WI38 (cell line): ENCODE measurements around the gene PDPR.
"Not testable (repeated sequence)": the region's sequence is repeated elsewhere in the genome, so short reads cannot be mapped to it uniquely, and the experiment has no call there.

Experiments
- H3K4me3 ChIP-seq: 2 replicates; pipeline ENCODE4 v1.5.1; 2011; ENCODE audit warnings: low read depth, mild to moderate bottlenecking, control low read depth, low read length

Gene PDPR

DNA sequence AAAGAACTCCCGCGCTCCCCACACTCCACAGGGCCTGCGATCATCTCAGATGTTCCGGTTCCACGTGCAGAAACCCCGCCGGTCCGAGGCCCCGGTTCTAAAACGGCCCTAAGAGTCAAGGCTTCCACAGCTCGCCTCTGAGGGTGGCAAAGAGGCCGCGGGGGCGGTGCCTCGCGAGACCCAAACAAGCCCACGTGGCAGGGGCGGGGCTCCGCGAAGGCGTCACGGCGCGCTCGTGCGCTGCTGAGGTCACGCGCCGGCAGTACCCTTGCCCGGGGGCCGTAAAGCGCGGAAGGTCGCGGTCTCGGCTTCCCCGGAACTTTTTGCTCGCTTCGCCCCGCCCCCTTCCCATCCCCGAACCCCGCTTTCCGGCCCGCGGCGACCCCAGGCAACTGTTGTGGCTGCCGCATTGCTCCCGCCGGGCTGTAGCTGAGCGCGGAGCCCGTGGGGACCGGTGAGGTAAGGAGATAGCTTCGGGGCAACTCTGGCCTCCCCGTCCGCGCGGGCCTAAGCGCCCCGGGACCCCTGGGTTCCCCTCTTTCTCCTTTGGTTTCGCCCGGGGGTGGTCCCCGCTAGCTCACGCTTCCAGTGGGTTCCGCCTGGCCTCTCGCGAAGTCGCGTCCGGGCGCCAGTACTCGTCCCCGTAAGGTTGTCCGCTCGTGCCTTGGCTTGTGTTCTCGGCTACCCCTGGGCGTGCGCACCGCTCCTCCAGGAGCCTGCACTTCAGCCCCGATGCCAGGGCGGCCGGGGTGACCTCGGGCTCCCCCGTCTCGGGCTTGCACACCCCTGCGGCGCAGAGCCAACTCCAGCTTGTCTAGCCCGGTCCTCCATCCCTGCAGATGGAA is at the start of gene PDPR:
Gene PDPR, plus strand, starts transcription at position 351 of the 845 bp plus-strand sequence. CDS start 6,161 bp downstream, outside the sequence.
- H3K4me3 ChIP-seq: peak within 1 kb of the TSS; percentile 64

DNA sequence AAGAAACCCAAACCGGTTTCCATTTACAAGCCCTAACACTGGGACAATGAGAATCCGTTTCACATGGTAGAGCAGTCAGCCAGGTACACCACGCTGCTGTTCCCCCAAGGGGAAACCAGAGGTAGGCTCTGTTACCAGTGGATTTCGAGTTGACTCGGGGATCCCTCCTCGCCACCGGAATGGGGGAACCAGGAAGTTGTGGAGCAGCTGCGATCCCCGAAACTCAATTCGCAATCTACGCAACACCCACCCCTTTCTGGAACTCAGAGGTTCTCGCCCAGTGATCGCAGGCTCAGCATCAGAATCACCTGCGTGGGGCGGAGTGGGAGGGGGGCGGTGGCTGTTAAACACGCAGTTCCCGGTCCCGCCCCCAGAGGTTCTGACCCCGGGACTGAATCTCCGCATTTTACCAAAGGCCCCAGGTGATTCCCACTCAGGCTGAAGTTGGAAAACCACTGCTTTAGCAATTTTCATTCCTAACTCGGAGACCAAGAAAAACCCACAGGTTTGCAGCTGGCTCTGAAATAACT is 49.2 kb upstream of the PDPR start:
- H3K4me3 ChIP-seq: peak overlapping the region; percentile 70

DNA sequence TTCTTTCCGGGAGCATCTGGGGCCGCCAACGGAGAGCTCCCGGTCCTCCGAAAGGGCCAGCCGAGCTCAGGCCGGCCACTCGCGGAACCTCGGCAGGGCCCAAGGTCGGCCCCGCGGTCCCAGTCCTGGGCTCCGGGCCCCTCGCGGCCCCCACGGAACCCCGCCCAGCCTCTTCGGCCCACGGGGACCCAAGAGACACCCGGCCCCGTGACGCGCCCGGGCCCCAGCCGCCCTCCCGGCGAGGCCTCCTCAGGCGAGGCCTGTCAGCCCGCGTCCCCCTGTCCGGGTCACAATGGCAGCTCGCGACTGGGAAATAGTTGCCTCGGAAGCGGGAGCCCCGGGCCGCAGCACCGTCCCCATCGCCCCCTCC is 48.8 kb upstream of the PDPR start:
- peak overlapping the region; percentile 70 for H3K4me3 ChIP-seq

DNA sequence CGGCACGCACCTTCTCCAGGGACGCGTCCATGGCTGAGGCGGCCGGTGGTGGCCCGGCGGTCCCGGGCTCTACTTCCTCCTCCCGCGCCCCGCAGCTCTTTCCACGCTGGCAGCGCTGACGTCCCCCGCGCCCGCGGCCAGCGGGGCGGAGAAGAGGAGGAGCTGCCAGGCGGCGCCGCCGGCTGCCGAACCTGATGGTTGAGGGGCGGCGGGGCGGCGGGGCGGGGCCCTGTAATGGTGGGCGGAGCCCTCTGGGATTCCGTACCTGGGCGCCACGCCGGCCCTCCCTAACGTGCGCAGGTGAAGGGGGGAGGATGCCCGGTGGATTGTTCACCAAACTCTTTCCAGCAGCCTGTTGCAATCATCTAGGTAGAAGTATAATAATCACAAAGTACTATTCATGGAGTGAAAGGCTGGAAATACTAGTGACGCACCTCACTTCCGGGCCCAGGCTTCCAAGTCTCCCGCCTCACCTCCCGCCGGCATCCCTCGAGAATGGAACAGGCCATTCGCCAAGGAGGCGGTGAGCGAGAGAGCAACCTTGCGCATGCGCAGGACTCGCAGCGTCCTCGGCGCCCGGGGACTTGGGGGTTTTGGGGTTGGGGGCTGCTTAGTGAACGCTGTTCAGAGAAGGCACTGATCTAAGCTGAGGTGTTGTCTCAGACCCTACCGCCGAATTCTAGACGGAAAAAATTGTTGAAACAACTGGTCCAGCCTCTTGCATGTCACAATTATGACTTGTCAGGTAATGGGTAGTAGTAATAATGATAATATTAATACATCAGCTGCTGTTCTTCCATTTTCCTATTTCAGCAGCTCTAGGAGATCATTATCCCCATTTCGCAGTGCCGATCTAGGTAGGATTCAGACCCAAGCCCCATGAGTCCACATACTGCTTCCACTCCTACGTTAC is 48.1 kb upstream of the PDPR start:
- H3K4me3 ChIP-seq: peak overlapping the region; percentile 70

- not testable (repeated sequence) for H3K4me3 ChIP-seq
These were observed 47.4 kb upstream of the PDPR start for GRCh38 chr16:70066751-70067150.

DNA sequence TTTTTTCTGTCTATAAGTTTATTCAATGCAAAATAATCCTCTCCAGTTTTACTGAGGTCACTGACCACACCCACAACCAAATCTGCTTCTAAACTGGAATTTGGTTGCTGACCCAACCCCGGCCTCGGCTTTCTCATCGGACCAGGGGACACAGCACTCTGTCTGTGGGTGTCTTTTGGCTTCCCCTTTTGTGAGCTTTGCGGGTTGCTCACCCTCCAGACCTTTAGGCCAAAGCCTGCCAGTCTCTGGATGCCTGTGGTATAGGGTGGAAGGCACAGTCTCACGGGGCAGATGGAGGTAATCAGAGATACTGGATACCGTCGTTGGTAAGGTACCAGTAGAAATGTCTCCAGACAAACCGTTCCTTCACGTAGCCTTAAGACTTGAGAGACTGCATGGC is 35.1 kb upstream of the PDPR start:
- not testable (repeated sequence) for H3K4me3 ChIP-seq

DNA sequence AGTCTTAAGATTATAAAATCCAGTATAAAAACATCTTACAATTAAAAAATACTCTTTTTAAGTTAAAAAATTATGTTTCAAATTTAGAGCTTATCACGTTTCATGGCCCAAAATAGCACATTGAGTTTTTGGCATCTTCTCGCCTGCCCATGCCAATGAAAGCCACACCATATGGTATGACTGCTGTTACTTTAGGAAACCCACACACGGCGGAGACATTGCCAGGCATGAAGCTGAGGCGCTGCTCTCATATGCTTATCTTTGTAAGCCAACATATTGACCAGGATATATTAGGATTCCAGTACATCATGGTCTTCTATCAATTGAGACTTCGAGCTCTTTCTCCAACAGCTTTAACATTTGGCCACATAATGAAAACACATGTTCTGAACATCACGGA is 32.9 kb upstream of the PDPR start:
- H3K4me3 ChIP-seq: not testable (repeated sequence)

DNA sequence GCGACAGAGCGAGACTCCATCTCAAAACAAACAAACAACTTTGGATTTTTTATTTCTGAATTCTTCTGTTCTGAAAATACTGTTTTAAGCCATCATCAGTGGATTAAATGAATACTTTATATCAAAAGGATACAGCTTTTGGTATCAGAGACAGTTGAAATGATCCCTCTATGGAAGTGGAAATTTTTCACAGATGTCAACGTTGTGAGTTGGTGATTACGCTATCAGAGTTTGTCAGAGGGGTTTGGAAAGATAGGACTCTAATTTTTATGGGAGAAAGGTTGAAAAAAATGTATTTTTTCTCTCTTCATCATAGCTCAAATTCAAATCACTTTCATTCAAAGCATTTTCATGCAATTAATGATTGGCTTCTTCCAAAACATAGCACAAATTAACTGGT is 30.2 kb upstream of the PDPR start:
- H3K4me3 ChIP-seq: not testable (repeated sequence)

DNA sequence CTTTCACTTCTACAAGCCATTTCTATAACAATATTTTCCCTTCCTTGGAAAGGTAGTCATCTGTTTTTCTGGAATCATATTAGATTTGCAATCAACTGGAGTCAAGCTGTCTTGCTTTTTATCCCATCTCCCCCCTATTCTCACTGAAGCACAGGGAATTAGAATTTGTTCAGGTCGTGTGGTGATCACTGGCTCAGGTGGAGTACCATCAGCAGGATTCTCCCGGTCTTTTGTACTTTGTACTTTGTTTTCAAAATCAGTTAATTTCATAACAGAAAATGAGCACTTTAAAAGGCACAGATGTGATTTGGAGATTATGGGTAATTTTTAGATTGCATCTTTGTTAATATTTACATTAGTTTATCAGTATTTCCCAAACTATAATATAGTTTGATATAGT is 26.0 kb upstream of the PDPR start:
- not testable (repeated sequence) for H3K4me3 ChIP-seq

- not testable (repeated sequence) for H3K4me3 ChIP-seq
These were observed 25.3 kb upstream of the PDPR start for GRCh38 chr16:70088877-70089276.

DNA sequence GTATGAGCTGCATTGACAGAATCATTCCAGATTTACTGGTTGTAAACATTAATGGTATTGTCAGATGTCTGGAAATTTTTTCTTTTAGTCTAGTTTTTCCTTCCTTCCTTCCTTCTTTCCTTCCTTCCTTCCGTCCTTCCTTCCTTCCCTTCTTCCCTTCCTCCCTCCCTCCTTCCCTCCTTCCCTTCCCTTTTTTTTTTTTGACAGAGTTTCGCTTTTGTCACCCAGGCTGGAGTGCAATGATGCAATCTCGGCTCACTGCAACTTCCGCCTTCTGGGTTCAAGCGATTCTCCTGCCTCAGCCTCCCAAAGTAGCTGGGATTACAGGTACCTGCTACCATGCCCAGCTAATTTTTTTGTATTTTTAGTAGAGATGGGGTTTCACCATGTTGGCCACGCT is 24.8 kb upstream of the PDPR start:
- H3K4me3 ChIP-seq: not testable (repeated sequence)

DNA sequence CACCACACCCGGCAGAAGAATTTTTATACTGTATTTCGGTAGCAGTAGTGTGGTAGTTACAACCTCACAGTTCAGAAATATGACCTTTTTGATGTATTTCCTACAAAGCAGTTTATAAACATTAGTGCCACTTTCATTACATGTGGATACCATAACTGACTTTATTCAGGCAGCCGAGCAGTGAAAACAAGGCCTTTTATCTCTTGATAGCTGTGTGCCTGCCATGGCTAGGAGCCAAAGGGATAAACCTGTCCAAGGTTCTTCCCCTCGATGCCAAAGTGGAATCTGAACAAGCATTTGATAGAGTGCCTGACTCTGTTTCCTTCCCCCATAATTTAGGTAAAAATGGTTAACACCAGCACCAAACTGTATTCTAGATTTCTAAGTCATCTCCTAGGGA is 23.0 kb upstream of the PDPR start:
- H3K4me3 ChIP-seq: not testable (repeated sequence)

GRCh38 chr16:70094096-70094495 is 20.0 kb upstream of the PDPR start:
- H3K4me3 ChIP-seq: not testable (repeated sequence)

GRCh38 chr16:70109583-70110279 is 4.4 kb upstream of the PDPR start:
- not testable (repeated sequence) for H3K4me3 ChIP-seq

GRCh38 chr16:70112162-70112561 is 2.0 kb upstream of the PDPR start:
- not testable (repeated sequence) for H3K4me3 ChIP-seq

DNA sequence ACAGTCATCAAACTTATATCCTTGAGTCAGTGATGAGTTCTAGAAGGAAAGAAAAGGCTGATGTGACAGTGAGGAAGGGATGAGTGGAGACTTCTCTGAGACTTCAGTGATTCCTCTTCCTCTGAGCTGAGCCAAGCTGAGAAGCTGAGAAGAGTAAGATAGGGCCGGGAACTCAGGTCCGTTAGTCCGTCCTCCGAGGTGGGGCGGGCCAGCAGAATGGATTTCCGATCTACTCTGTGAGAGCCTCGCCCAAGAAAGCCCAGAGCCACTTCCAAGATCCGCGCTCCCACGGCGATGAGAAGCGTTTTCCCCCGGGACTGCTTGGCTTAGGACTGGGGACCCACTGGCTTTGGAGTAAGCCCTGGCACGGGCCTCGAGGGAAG is 542 bp upstream of the PDPR start:
- H3K4me3 ChIP-seq: peak overlapping the region; percentile 64

GRCh38 chr16:70118354-70118753 is 4.2 kb downstream of the PDPR start:
- H3K4me3 ChIP-seq: not testable (repeated sequence)

- not testable (repeated sequence) for H3K4me3 ChIP-seq
These were observed 4.6 kb downstream of the PDPR start for GRCh38 chr16:70118776-70119175.

- H3K4me3 ChIP-seq: not testable (repeated sequence)
These were observed 6.3 kb downstream of the PDPR start for GRCh38 chr16:70120398-70120797.

- H3K4me3 ChIP-seq: not testable (repeated sequence)
These were observed 9.7 kb downstream of the PDPR start for GRCh38 chr16:70123822-70124221.

DNA sequence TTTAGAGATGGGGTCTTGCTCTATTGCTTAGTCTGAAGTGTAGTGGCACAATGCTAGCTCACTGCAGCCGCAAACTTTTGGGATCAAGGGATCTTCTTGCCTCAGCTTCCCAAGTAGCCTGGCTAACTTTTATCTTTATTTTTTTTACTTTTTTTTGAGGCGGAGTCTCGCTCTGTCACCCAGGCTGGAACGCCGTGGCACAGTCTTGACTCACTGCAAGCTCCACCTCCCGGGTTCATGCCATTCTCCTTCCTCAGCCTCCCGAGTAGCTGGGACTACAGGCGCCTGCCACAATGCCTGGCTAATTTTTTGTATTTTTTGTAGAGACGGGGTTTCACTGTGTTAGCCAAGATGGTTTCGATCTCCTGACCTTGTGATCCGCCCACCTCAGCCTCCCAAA is 12.1 kb downstream of the PDPR start:
- H3K4me3 ChIP-seq: not testable (repeated sequence)
